ENCODE results near the gene MED31. TPM values are rescaled to one million over a fixed set of nuclear protein-coding genes. Genes with fewer than 3 reads are reported as not detected.

The MED31 gene
- total and polyA plus RNA-seq, 2 of the 13 experiments (the other 11 are each of a cell fraction or from before 2014, with no cell fraction given), result 19.0 to 20.9 TPM

DNA sequence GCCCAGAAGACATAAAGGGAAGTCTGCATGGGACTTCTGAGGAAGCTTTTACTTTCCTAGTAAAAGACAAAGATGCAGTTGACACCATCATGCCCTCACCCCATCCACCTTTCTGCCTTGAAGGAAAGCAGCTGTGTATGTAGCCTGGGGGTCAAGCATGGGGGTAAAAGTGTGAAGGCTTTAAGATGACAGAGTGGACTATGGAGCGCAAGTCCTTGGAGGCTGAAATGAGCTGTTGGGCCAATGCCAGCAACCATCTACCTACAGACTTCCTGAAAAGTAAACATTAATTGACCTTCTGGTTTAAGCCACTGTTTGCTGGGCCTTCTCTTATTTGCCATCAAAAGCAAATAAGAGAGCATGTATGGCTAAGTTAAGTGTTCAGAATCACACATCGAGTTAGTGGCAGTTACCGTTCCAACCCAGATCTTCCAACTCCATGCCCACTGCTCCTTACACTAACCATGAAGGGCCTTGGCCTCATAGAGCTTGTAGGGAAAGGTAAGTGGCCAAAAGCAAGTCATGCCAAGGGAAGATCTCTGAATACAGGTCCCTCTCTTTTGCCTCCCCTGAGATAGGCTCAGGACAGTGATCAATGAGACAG lies 31.8 kb upstream of the MED31 start (continued):
- TF ChIP-seq, protein P1, sequence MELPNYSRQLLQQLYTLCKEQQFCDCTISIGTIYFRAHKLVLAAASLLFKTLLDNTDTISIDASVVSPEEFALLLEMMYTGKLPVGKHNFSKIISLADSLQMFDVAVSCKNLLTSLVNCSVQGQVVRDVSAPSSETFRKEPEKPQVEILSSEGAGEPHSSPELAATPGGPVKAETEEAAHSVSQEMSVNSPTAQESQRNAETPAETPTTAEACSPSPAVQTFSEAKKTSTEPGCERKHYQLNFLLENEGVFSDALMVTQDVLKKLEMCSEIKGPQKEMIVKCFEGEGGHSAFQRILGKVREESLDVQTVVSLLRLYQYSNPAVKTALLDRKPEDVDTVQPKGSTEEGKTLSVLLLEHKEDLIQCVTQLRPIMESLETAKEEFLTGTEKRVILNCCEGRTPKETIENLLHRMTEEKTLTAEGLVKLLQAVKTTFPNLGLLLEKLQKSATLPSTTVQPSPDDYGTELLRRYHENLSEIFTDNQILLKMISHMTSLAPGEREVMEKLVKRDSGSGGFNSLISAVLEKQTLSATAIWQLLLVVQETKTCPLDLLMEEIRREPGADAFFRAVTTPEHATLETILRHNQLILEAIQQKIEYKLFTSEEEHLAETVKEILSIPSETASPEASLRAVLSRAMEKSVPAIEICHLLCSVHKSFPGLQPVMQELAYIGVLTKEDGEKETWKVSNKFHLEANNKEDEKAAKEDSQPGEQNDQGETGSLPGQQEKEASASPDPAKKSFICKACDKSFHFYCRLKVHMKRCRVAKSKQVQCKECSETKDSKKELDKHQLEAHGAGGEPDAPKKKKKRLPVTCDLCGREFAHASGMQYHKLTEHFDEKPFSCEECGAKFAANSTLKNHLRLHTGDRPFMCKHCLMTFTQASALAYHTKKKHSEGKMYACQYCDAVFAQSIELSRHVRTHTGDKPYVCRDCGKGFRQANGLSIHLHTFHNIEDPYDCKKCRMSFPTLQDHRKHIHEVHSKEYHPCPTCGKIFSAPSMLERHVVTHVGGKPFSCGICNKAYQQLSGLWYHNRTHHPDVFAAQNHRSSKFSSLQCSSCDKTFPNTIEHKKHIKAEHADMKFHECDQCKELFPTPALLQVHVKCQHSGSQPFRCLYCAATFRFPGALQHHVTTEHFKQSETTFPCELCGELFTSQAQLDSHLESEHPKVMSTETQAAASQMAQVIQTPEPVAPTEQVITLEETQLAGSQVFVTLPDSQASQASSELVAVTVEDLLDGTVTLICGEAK (IDR thresholded peaks at IDR 0.05), result no peak
- TF ChIP-seq, protein P1 (CRISPR knock-in tag; IDR thresholded peaks at IDR 0.05), result no peak; the same call in 1 of the 2 replicates
- TF ChIP-seq SKI (IDR thresholded peaks at IDR 0.05; ENCODE audit: partially characterized antibody) (peak; percentile 55), ZBTB39 (CRISPR knock-in tag; IDR thresholded peaks at IDR 0.05) (no peak), ZNF850 (CRISPR knock-in tag; conservative IDR thresholded peaks at IDR 0.05) (no peak), KDM3A (CRISPR knock-in tag; IDR thresholded peaks at IDR 0.05; ENCODE audit: low read depth) (no peak), ZNF678 (CRISPR knock-in tag; IDR thresholded peaks at IDR 0.05) (no peak), NCOA1 (CRISPR knock-in tag; IDR thresholded peaks at IDR 0.05) (peak; percentile 53; the same call in 1 of the 2 replicates), EZH2 (conservative IDR thresholded peaks at IDR 0.05; ENCODE audit: low read depth, low read length) (no peak), ZNF615 (CRISPR knock-in tag; IDR thresholded peaks at IDR 0.05; ENCODE audit: borderline replicate concordance) (no peak), ZNF367 (CRISPR knock-in tag; IDR thresholded peaks at IDR 0.05; ENCODE audit: borderline replicate concordance) (no peak), ZNF180 (CRISPR knock-in tag; IDR thresholded peaks at IDR 0.05; ENCODE audit: borderline replicate concordance, low read depth) (no peak), NR3C1 (CRISPR knock-in tag; IDR thresholded peaks at IDR 0.05) (no peak)
- TF ChIP-seq, protein P2, sequence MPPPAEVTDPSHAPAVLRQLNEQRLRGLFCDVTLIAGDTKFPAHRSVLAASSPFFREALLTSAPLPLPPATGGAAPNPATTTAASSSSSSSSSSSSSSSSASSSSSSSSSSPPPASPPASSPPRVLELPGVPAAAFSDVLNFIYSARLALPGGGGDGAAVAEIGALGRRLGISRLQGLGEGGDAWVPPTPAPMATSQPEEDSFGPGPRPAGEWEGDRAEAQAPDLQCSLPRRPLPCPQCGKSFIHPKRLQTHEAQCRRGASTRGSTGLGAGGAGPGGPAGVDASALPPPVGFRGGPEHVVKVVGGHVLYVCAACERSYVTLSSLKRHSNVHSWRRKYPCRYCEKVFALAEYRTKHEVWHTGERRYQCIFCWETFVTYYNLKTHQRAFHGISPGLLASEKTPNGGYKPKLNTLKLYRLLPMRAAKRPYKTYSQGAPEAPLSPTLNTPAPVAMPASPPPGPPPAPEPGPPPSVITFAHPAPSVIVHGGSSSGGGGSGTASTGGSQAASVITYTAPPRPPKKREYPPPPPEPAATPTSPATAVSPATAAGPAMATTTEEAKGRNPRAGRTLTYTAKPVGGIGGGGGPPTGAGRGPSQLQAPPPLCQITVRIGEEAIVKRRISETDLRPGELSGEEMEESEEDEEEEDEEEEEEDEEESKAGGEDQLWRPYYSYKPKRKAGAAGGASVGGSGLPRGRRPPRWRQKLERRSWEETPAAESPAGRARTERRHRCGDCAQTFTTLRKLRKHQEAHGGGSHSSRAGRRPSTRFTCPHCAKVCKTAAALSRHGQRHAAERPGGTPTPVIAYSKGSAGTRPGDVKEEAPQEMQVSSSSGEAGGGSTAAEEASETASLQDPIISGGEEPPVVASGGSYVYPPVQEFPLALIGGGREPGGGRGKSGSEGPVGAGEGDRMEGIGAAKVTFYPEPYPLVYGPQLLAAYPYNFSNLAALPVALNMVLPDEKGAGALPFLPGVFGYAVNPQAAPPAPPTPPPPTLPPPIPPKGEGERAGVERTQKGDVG (CRISPR knock-in tag; IDR thresholded peaks at IDR 0.05; ENCODE audit: borderline replicate concordance), result no peak

Data from HepG2 (cell line).